BE2C (cell line): ENCODE measurements around the gene CDON.

Experiments used
- DNase-seq: peaks from one replicate; pipeline ENCODE4 v3.0.0-alpha.2; 2020
- H3K27me3 ChIP-seq: fragments of 250-450 bp; sonication (Bioruptor Pico); 2 replicates; pipeline ENCODE4 v1.5.1; 2020; ENCODE audit warnings: mild to moderate bottlenecking
- H3K36me3 ChIP-seq: fragments of 250-450 bp; sonication (Bioruptor Pico); 2 replicates; pipeline ENCODE4 v1.5.1; 2020; ENCODE audit warnings: mild to moderate bottlenecking
- H3K4me1 ChIP-seq: fragments of 250-450 bp; sonication (Bioruptor Pico); 2 replicates; pipeline ENCODE4 v1.5.1; 2020
- H3K4me3 ChIP-seq: 2 replicates; pipeline ENCODE4 v1.5.1; 2011; ENCODE audit warnings: low read depth, low read length
- H3K9me3 ChIP-seq: fragments of 250-450 bp; sonication (Bioruptor Pico); 2 replicates; pipeline ENCODE4 v1.5.1; 2020
- CTCF ChIP-seq: IDR thresholded peaks from 2 replicates; pipeline ENCODE4 v1.5.1; 2012; ENCODE audit warnings: mild to moderate bottlenecking, low read depth, low read length

CDON gene

GRCh38 chr11:126105748-126106080 lies 43.0 kb upstream of the CDON start:
- Histone ChIP-seq H3K4me3 (no peak overlapping the region), H3K9me3 (peaks cover 3% of the 10 kb centered on the region; the same call in 1 of the 2 replicates), H3K4me1 (peaks cover 48% of the 10 kb centered on the region), H3K36me3 (no peaks in the 10 kb centered on the region), H3K27me3 (no peaks in the 10 kb centered on the region)
- no peak for TF ChIP-seq CTCF
- DNase-seq: no peak

- DNase-seq: no peak
- no peak overlapping the region for H3K4me3 ChIP-seq
- no peak for TF ChIP-seq CTCF
- H3K27me3 ChIP-seq: no peaks in the 10 kb centered on the region
- H3K36me3 ChIP-seq: no peaks in the 10 kb centered on the region
- peaks cover 3% of the 10 kb centered on the region; the same call in 1 of the 2 replicates for H3K9me3 ChIP-seq
- H3K4me1 ChIP-seq: peaks cover 42% of the 10 kb centered on the region
These were observed 42.5 kb upstream of the CDON start for GRCh38 chr11:126105022-126105747.

GRCh38 chr11:126104420-126104819 lies 41.8 kb upstream of the CDON start:
- Histone ChIP-seq H3K27me3 (no peaks in the 10 kb centered on the region), H3K4me1 (peaks cover 35% of the 10 kb centered on the region), H3K4me3 (no peak overlapping the region), H3K9me3 (peaks cover 3% of the 10 kb centered on the region; the same call in 1 of the 2 replicates), H3K36me3 (no peaks in the 10 kb centered on the region)
- TF ChIP-seq CTCF: no peak
- DNase-seq: peak; percentile 73

GRCh38 chr11:126103150-126103549 lies 40.5 kb upstream of the CDON start:
- Histone ChIP-seq H3K27me3 (no peaks in the 10 kb centered on the region), H3K36me3 (no peaks in the 10 kb centered on the region), H3K4me1 (peaks cover 35% of the 10 kb centered on the region), H3K9me3 (peaks cover 3% of the 10 kb centered on the region; the same call in 1 of the 2 replicates), H3K4me3 (peak overlapping the region; percentile 11; the same call in 1 of the 2 replicates)
- TF ChIP-seq CTCF: no peak
- peak; percentile 62 for DNase-seq

GRCh38 chr11:126102436-126102981 lies 39.8 kb upstream of the CDON start:
- Histone ChIP-seq H3K27me3 (no peaks in the 10 kb centered on the region), H3K4me1 (peaks cover 35% of the 10 kb centered on the region), H3K9me3 (peaks cover 3% of the 10 kb centered on the region; the same call in 1 of the 2 replicates), H3K4me3 (peak overlapping the region; percentile 11; the same call in 1 of the 2 replicates), H3K36me3 (no peaks in the 10 kb centered on the region)
- no peak for TF ChIP-seq CTCF
- DNase-seq: peak; percentile 85

GRCh38 chr11:126101930-126102283 lies 39.2 kb upstream of the CDON start:
- Histone ChIP-seq H3K36me3 (no peaks in the 10 kb centered on the region), H3K4me3 (no peak overlapping the region), H3K4me1 (peaks cover 35% of the 10 kb centered on the region), H3K27me3 (no peaks in the 10 kb centered on the region), H3K9me3 (peaks cover 3% of the 10 kb centered on the region; the same call in 1 of the 2 replicates)
- no peak for TF ChIP-seq CTCF
- DNase-seq: no peak
